Activated gamma-delta T cell treated with Interleukin-2 at 50 U/mL for 16 hours (primary cell): Measurements from ENCODE around the gene DAAM1.

Experiments used
- DNase-seq: peaks from one replicate; pipeline ENCODE4 v3.0.0-alpha.2; 2020

The DAAM1 gene

DNA sequence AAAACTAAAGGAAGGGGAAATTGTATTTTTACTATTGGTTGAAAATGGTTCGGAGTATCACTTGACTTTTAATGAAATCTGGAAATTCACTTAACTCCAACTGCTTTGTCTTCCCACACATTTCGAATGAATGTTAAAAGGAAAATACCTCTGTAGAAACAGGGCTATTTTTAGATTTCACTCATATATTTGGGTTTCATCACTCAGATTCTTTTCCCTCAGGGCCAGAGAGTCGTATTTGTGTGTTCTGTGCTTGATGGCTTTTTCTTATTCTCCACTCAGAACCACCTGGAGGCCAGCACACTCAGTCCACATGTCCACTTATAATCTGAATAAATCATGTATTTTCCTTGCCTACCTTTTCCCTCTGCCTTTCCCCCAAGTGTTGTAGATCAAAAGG lies 40.0 kb downstream of the DAAM1 start:
- no peak for DNase-seq

DNA sequence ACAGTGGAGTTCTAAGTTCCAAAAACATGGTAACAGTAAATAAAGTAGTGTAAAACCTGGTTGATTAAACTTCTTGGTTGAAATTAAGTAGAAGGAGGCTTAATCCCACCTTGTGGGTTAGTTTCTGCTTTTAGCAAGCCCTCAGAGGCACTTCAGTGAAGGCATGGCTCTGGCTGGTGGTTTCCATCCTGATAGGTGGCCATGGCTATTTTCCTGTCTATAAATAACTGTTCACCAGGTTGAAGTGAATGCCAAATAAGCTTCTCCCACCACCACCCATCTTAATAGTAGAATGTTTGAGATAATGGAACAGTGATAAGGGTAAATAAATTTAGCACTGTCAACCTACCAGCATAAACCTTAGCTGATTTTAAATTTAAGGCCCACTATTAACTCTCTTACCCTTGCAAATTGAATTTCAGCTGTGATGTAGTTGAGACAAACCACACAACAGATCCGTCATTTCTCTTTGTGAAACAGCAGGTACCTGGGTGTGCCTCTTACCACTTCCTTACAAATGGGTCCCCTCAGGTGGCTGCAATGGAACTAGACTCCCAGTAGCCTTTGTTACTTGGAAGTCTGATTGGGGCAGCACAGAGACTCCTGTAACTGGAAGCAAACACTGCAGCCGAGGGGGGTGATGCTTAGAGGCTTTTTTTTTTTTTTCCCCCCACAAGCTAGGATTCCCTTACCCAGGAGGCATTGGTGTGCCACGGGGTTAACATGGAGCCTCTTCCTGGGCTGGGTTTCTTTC lies 41.4 kb downstream of the DAAM1 start:
- DNase-seq = no peak

DNA sequence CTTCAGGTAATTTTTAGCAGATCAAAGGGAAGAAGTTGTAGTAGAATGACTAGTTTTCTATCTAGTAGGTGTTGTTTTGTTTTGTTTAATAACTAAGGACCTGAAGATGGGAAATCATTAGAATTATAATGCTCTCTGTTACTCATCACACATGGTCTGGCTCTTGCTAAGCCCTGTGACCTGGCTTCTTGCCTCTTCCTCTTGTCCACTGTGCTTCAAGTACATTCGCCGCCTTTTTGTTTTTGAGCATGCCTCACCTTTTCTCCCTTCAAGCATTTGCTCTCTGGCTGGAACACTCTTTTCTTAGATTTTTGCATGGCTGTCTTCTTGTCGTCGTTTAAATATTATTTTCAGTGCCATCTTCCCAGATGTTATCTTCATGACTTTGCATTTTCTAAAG lies 47.7 kb downstream of the DAAM1 start:
- no peak for DNase-seq

DNA sequence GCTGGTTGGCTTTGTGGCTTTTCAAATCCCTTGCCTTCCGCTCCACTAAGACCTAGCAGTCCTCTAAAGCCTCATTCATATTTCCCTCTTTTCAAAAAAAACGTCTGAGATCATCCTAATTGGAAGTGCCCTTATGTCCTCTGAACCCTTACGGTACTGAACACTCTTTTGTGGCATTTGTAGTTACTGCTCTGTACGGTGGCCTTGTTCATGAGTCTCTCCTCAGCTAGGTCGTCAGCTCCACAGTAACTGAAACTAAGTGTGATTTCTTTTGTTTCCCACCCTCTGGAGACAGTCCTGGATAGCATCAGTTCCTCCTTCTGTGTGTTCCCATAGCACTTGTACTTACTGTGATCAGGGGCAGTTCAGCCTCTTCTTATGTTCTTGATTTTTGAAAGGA lies 49.7 kb downstream of the DAAM1 start:
- DNase-seq = no peak

DNA sequence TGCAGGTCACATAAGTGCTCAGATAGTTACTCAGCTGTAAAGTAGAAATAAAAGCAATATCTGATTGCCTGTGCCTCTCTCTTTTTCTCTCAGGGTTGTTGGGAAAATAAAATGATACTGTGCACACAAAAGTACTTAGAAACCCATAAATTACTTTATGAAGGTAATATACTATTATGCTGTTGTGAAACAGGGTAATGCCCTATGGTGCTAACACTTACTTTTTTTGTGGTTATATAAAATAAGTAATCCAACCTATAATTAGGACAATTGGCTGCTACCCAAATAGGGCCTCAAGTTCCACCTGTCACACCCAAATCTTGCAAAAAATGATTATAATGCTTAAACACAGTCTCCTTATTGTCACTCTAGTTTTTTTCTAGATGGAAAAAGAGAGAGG lies 50.6 kb downstream of the DAAM1 start:
- DNase-seq = no peak

DNA sequence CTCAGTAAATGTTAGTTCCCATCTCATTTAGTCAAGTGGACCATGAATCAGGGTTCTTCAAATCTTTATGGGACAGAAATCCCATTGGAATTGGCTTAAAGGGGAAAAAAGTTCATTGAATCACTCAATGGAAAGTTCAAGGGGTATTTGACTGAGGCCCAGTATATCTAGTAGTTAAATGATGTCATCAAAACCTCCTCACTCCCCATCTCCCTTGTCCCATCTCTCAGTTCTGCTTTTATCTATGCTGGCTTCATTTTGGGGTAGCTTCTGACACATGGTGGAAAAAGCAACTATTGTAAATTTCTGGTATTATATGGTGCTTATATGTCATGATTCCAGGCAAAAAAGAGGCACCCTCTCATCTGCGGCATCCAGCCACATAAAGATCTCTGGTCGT lies 51.9 kb downstream of the DAAM1 start:
- DNase-seq = no peak

DNA sequence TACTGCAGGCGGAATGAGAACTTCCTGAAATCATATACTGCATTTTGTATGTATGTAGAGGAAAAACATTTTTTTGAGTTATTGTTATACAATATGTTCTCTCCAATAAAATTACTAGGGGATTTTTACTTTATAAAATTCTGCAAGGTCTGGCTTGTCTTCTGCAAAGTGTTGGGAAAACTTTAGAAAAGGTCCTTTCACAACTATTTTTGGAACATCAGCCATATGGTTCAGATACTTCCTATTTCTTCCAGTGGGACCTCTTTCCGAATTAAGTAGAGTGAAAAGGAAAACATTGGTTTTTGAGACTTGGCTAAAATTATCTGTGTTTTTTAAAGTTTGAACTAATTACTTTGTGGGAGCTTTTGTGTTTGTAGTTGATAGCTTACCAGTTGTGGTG lies 52.7 kb downstream of the DAAM1 start:
- DNase-seq = no peak

DNA sequence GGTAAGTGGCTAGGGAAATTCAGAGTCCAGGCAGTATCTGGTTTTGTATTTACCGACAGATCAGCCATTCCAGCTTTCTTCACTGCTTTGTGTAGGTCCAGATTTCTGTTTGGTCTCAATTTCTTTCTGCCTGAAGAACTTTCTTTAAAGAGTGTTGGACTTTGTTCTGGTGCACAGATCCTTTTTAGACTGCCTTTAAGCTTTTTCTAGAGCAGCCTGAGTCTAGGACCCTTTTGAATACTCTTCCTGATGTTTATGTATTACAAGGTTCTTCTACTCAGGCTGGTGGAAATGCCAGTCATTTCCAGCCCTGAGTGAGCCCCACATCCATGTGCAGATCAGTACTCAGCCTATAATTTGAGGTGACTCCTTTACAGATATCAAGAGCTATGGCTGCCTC lies 54.7 kb downstream of the DAAM1 start:
- DNase-seq = no peak

DNA sequence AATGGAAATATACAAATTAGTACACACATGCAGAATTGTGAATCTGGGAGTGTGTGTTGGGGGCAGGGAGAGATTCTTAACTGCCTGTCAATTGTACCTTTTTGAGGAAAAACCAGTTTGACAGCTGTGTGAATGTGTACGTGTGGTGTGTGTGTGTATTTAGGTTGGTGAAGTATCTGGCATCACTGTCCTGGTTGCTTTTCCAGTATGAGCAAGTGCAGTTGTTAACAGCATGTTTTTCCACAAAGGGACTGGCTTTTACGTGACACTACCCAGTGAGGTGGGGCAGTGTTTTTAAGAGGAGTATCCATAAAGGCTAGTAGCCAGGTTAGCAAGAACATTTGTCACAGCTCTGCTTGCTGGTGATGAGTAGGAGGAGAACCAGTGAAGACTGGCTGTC lies 56.1 kb downstream of the DAAM1 start:
- DNase-seq = no peak

DNA sequence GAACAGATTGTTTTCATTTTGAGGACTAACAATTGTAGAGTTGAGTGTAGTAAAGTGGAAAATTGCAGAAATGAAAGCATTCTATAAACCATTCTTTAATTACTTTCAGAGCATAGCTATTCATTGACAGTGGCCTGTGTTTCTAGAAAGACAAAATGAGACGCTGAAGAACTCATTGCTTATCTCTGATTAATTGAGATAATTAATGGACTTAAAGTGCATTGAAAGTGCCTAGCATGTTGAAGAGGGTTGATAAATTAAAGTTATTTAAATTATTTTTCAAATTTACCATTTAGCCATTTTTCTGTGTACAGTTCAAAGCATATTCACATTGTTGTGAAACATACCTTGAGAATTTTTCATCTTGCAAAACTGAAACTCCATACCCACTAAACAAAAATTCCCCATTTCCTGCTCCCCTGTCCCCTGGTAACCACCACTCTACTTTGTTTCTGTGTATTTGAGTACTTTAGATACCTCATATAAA lies 57.4 kb downstream of the DAAM1 start:
- no peak for DNase-seq

DNA sequence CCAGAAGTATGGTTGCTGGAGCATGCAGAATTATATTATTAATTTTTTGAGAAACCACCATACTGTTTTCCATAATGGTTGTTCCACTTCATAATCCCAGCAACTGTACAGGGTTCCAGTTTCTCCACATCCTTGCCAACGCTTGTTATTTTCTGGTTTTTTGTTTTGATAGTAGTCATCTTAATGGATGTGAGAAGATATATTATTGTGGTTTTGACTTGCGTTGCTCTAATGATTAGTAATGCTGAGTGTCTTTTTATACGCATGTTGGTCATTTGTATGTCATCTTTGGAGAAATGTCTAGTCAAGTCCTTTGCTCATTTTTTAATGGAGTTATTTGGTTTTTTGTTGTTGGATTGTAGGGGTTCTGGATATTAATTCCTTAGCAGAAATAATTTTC lies 58.1 kb downstream of the DAAM1 start:
- no peak for DNase-seq

DNA sequence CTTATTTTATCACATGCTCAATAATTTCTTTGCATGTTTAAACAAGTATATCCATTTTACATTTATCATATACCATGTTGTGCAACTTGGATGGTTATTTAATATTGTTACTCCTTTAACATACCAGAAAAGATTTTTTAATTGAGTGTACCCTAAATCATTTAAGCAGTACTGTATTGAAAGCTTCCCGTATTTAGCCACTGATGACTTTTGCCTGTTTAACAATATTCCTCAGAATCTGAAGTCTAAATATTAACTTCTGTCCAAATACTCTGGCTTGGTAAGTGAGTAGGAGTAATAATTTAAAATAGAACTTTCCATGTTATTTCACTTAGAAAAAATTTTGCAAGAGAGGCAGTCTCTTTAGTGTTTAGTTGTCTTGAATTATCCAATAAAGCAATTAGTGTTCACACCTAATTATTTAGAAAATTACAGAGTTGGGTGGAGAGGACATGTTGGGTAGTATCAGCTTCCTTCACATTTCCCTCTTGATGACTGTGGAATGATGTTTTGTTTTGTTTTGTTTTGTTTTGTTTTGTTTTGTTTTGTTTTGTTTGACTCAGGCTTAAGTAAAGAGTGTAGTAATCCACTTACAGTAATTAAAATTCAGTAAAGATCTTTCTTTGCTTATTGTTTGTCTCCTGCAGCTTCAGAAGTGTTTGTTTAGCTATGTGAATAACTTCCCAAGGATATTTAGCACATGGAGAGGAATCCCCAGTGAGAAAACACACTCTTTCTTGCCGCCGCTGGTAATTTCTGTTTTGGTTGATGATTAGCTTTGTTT lies 59.5 kb downstream of the DAAM1 start:
- DNase-seq = no peak

DNA sequence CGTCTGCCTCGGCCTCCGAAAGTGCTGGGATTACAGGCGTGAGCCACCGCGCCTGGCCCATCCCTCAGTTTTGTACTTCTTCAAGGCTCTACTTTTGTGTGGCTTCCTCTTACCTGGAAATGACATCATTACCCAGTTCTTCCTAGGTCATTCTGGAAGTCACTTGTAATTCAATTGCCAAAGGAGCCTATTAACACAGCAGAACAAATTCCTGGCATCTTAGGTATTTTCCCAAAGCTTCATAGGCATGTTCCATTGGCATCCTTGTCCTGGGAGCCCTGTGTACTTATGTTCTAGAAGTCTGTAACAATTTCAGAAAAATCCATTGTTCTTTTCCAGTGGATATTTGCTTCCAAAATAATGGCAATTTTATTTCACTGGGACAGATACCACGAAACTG lies 60.6 kb downstream of the DAAM1 start:
- DNase-seq = no peak

DNA sequence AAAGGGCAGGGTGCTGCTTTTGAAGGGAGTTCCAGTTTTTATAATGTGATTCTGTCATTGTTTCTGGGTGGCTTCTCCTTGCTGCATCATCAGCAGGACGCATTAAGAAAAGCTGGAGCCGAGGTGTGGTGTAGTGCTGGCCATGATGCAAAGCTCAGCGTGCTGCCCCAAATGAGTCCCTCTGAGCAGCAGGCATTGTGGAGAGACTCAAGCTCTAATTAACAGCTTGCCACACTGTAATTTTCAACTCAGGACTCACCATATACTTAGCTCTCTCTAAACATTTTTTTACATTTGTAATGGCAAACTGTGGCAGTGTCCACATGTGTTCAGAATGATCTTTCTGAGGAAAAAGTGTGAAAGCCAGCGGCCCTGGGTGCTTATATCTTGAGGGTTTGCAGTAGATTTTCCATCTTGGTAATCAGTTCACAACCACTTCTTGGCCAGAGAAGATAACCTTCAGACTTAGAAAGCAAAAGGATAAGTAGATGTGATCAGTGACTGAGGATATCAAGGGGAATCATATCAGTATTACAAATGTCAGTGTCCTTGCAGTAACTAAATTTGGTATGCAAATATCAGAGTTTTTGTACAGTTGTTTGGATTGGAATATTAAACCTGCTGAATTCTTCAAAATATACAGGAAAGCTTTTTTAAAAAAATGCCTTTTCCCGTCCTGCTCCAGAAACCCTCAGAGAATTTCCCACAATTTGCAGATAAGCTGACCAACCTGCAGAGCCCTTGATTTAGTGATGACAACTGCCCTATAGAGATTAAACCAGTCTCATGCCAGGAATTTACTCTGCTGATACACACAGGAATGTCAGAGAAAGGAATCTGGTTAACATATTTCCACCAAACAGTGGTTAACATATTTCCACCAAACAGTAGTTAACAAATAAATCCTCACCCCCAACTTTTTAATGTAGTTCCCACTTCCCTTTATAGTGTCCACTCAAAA lies 63.6 kb downstream of the DAAM1 start:
- no peak for DNase-seq

DNA sequence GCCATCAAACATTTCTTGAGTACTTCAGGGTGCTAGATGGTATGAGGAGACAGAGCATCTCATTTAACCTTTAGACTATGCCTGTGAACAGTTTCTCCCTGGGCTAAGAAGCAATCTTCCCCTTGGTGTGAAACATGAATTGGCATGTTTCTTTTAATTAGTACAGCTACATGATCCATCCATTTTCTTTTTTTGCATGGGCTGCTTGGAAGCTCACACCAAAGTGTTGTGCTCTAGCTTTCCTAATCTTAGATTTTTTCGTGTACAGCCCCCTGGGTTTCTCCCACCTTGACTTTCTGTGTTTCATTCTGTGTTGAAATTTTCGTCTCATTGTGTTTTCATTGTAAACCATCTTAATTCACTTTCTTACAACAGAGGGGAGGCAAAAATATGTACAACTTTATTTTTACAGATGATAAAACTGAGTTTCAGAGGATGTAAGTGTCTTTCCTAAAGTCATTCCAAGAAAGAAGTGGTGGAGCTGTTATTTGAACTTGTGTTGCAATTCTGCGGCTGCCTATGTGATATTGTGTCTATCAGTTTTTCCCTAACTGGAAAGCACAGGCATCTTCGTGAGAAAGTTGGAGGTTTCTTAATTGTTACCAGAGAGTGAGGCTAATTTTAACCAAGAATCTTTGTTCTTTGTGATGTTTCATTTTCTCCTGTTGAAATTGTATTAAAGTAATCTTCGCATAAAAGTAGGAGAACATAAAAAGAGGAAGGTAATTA lies 64.5 kb downstream of the DAAM1 start:
- DNase-seq = no peak

DNA sequence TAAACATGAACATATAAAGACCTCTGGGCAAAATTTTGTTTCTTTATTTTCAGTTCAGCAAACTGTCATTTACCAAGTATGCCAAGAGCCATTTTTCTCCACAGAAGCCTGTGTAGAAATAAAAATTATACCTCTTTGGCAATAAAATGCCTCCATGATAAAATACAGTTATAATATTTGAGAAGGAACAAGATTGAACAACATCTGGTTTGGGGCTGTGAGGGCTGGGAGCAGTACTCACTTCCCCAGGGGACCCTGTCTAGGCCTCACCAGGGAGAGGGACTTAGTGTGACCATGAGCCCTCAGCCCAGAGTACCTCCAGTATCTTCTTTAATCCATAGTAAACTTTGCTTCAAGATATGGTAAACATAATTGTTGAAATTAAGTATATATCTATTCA lies 65.1 kb downstream of the DAAM1 start:
- DNase-seq = no peak

DNA sequence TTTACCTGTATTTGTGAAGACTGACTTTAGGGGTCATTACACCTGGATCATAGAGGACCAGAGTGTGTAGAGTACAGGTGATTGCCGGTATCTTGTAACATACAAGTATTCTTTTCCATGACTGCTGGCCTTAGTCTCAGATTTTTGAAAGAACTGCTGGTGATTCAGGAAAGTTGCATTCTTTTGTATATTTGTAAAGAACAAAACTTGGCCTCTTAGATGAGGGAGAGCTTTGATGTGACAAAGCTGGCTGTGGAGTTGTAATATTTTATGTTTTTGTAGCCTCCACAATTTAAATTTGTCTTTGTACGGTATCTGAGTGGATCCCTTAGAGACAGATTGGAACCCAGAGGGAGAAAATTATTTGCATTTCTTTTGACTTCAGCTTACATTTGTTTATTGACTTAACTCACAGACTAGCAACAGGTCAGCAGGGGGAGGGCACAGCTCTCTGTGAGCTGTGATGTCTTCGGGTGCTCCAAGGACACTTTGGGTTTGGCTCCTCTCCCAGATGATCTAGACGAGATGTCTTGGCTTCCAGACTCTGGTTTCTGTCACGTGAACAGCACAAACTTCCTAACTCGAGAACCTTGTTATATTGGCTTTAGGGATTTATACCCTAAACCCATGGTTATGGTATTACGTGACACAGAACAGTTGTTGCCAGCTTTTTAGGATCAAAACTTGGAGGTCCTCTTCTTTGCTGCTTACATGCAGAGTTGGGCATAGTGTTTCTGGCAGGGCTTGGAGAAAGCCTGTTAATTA lies 65.9 kb downstream of the DAAM1 start:
- DNase-seq = no peak

DNA sequence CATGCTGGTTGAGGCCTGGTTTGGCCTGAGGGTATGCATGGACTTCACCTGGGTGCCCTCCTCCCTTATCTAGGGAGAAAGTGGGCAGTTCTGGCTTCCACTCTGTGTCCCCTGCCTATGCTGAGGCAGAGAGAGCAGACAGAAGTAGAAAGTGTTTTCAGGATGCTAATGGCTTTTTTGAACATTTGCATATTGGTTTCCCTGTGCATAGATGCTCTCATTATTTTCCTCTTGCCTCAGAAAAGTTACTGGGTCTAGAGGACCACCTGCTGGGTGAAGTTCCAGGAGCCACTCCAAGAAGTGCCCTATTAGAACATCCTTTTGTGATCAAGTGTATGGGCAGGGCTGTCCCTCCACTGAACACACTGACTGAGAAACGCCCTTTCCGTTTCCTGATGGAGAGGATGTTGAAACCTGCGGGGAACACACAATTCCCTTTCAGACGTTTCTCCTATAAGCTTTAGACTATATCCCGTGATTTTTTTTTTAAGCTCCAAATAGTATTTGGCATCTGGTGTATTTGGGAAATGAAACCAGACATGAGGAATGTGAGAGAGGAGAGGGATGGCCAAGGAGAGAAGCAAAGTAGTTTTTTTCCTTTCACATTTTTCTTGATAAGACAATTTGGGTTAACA lies 66.6 kb downstream of the DAAM1 start:
- no peak for DNase-seq

DNA sequence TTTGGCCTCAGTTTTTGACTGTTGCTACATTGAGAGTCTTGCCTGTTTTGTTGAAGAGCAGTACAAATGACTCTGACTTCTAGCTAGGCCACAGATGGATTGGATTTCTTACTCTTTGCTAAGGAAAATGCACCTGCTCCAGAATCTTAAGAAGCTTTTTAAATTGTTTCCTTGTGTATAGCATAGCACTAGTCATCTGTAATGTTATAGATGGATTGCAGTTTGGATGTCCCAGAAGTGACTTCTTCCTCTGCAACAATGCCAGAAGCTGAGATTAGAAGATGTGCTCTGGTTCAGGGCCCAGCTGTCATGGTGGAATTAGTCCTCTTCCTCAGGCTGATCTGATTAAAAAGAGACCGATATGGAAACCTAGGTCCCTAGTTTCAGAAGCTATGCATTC lies 67.9 kb downstream of the DAAM1 start:
- no peak for DNase-seq

DNA sequence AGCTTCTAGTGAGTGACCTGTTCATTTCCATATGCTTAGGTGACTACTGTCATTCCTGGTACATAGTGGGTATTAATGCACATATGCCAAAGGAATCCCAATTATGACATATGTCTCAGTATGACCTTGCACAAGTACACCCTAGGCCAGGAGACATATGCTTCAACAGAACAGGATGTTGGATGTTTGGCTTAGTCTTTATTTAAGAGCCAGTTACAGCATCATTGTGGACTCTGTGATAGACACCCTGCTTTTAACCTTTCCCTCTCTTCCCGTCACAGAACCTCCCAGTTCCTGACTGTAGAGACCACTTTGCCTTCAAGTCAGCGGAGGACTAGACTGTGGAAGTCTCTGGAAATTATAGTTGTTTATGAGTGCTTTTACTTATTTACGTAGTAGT lies 72.9 kb downstream of the DAAM1 start:
- DNase-seq = no peak

DNA sequence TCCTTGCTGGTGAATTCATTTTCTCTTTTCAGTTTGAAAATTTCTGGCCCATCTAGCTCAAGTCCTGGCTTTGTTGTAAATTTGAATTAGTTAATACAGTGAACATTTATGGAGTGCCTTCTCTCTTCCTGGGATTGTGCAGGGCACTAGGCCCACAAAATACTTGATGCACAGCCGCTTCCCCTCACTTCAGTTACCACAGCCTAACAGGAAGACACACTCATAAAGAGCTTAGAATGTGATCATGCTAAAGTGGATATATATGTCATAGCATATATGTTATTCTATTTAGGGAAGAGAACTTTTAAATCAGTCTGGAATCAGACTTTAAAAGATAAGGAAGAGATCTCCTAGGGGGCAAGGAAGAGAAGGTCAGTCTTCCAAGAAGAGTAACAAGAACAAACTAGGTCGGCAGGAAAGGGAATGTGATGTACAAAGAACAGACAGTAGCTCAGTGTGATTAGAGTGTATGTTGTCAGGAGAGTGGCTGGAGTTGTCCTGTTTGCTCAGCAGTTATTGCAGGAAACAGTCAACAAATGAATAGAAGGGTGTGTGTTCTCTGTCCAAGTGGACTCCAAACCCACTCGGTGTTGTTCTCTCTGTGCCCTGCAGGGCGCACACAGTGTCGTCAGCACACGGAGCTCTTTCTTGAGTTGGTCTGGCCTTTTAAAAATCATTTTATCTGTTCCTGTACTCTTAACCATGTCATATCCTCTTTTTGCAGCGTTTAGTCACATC lies 74.4 kb downstream of the DAAM1 start:
- no peak for DNase-seq
